Measurements from ENCODE around the gene SNRNP27. TPM values are rescaled to one million over a fixed set of nuclear protein-coding genes. Genes with fewer than 3 reads are reported as not detected.

SNRNP27 gene
- total and polyA plus RNA-seq, 9 of the 15 experiments (the other 6 are each of a cell fraction or from before 2014, with no cell fraction given) = 29.2 to 102 (median 65.7) TPM

GRCh38 chr2:69917852-69918251, 24.1 kb downstream of the SNRNP27 start (continued):
- TF ChIP-seq AFF4 (CRISPR knock-in tag; IDR thresholded peaks at IDR 0.05) (peak; percentile 28; the same call in 1 of the 2 replicates), NR2C2 (CRISPR knock-in tag; IDR thresholded peaks at IDR 0.05) (no peak), NR2C2 (tag; IDR thresholded peaks at IDR 0.05) (peak; percentile 28; the same call in 1 of the 2 replicates), C11orf30 (IDR thresholded peaks at IDR 0.05; ENCODE audit: low read depth) (no peak), CBX8 (IDR thresholded peaks at IDR 0.05; ENCODE audit: borderline replicate concordance, extremely low read depth, low read depth, low read length, poor library complexity, severe bottlenecking) (no peak), NCOA1 (IDR thresholded peaks at IDR 0.05; ENCODE audit: low read depth) (no peak), CBX5 (IDR thresholded peaks at IDR 0.05; ENCODE audit: borderline replicate concordance, low read depth) (no peak), PHF20 (IDR thresholded peaks at IDR 0.05; ENCODE audit: partially characterized antibody) (no peak)
- TF ChIP-seq, protein P1, sequence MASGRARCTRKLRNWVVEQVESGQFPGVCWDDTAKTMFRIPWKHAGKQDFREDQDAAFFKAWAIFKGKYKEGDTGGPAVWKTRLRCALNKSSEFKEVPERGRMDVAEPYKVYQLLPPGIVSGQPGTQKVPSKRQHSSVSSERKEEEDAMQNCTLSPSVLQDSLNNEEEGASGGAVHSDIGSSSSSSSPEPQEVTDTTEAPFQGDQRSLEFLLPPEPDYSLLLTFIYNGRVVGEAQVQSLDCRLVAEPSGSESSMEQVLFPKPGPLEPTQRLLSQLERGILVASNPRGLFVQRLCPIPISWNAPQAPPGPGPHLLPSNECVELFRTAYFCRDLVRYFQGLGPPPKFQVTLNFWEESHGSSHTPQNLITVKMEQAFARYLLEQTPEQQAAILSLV (tag; IDR thresholded peaks at IDR 0.05) = peak; percentile 48; the same call in 1 of the 2 replicates
- TF ChIP-seq, protein P2, sequence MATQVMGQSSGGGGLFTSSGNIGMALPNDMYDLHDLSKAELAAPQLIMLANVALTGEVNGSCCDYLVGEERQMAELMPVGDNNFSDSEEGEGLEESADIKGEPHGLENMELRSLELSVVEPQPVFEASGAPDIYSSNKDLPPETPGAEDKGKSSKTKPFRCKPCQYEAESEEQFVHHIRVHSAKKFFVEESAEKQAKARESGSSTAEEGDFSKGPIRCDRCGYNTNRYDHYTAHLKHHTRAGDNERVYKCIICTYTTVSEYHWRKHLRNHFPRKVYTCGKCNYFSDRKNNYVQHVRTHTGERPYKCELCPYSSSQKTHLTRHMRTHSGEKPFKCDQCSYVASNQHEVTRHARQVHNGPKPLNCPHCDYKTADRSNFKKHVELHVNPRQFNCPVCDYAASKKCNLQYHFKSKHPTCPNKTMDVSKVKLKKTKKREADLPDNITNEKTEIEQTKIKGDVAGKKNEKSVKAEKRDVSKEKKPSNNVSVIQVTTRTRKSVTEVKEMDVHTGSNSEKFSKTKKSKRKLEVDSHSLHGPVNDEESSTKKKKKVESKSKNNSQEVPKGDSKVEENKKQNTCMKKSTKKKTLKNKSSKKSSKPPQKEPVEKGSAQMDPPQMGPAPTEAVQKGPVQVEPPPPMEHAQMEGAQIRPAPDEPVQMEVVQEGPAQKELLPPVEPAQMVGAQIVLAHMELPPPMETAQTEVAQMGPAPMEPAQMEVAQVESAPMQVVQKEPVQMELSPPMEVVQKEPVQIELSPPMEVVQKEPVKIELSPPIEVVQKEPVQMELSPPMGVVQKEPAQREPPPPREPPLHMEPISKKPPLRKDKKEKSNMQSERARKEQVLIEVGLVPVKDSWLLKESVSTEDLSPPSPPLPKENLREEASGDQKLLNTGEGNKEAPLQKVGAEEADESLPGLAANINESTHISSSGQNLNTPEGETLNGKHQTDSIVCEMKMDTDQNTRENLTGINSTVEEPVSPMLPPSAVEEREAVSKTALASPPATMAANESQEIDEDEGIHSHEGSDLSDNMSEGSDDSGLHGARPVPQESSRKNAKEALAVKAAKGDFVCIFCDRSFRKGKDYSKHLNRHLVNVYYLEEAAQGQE (IDR thresholded peaks at IDR 0.05; ENCODE audit: borderline replicate concordance) = no peak
- TF ChIP-seq, protein P2 (CRISPR knock-in tag; IDR thresholded peaks at IDR 0.05; ENCODE audit: low read depth) = no peak
- TF ChIP-seq, protein P3, sequence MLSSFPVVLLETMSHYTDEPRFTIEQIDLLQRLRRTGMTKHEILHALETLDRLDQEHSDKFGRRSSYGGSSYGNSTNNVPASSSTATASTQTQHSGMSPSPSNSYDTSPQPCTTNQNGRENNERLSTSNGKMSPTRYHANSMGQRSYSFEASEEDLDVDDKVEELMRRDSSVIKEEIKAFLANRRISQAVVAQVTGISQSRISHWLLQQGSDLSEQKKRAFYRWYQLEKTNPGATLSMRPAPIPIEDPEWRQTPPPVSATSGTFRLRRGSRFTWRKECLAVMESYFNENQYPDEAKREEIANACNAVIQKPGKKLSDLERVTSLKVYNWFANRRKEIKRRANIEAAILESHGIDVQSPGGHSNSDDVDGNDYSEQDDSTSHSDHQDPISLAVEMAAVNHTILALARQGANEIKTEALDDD (IDR thresholded peaks at IDR 0.05) = peak; percentile 30; the same call in 1 of the 2 replicates
- TF ChIP-seq, protein P4, sequence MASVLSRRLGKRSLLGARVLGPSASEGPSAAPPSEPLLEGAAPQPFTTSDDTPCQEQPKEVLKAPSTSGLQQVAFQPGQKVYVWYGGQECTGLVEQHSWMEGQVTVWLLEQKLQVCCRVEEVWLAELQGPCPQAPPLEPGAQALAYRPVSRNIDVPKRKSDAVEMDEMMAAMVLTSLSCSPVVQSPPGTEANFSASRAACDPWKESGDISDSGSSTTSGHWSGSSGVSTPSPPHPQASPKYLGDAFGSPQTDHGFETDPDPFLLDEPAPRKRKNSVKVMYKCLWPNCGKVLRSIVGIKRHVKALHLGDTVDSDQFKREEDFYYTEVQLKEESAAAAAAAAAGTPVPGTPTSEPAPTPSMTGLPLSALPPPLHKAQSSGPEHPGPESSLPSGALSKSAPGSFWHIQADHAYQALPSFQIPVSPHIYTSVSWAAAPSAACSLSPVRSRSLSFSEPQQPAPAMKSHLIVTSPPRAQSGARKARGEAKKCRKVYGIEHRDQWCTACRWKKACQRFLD (CRISPR knock-in tag; IDR thresholded peaks at IDR 0.05) = no peak
